Activated naive CD8-positive, alpha-beta T cell (primary cell): ENCODE results near the gene SEC31A.

Experiments used
- H3K27ac Mint-ChIP-seq: one replicate; pipeline ENCODE4 v1.8.0; 2021; ENCODE audit warnings: mixed read lengths
- H3K27me3 Mint-ChIP-seq: one replicate; pipeline ENCODE4 v1.8.0; 2021; ENCODE audit warnings: mixed read lengths
- H3K36me3 Mint-ChIP-seq: one replicate; pipeline ENCODE4 v1.8.0; 2021; ENCODE audit warnings: mixed read lengths
- H3K4me1 Mint-ChIP-seq: one replicate; pipeline ENCODE4 v1.8.0; 2021; ENCODE audit warnings: low read depth, mixed read lengths
- H3K4me3 Mint-ChIP-seq: one replicate; pipeline ENCODE4 v1.8.0; 2021; ENCODE audit warnings: mild to moderate bottlenecking, mixed read lengths
- H3K9me3 Mint-ChIP-seq: one replicate; pipeline ENCODE4 v1.8.0; 2021; ENCODE audit warnings: low read depth, mixed read lengths

The SEC31A gene

GRCh38 chr4:82900411-82901182 lies 9.6 kb upstream of the SEC31A start, which contains the start of gene THAP9:
THAP9 (plus strand) TSS chr4:82900735; CDS start chr4:82900803, 68 bp downstream.
- no peaks in the 10 kb centered on the region for H3K27me3 Mint-ChIP-seq
- H3K4me1 Mint-ChIP-seq = peaks cover 50% of the 10 kb centered on the region
- no peaks in the 10 kb centered on the region for H3K9me3 Mint-ChIP-seq
- H3K27ac Mint-ChIP-seq = no peak within 1 kb of the TSS
- no peak within 1 kb of the TSS for H3K4me3 Mint-ChIP-seq
- peaks cover 3% of the 10 kb centered on the region for H3K36me3 Mint-ChIP-seq

- Mint-ChIP-seq H3K27me3 (no peaks in the 10 kb centered on the region), H3K9me3 (no peaks in the 10 kb centered on the region), H3K36me3 (peaks cover 4% of the 10 kb centered on the region), H3K4me3 (no peak overlapping the region), H3K27ac (no peak overlapping the region), H3K4me1 (peaks cover 47% of the 10 kb centered on the region)
Measured at GRCh38 chr4:82900066-82900410, 9.1 kb upstream of the SEC31A start.

GRCh38 chr4:82899374-82900065 lies 8.6 kb upstream of the SEC31A start:
- no peaks in the 10 kb centered on the region for H3K27me3 Mint-ChIP-seq
- peaks cover 5% of the 10 kb centered on the region for H3K36me3 Mint-ChIP-seq
- no peak overlapping the region for H3K4me3 Mint-ChIP-seq
- peaks cover 44% of the 10 kb centered on the region for H3K4me1 Mint-ChIP-seq
- H3K9me3 Mint-ChIP-seq = no peaks in the 10 kb centered on the region
- no peak overlapping the region for H3K27ac Mint-ChIP-seq

DNA sequence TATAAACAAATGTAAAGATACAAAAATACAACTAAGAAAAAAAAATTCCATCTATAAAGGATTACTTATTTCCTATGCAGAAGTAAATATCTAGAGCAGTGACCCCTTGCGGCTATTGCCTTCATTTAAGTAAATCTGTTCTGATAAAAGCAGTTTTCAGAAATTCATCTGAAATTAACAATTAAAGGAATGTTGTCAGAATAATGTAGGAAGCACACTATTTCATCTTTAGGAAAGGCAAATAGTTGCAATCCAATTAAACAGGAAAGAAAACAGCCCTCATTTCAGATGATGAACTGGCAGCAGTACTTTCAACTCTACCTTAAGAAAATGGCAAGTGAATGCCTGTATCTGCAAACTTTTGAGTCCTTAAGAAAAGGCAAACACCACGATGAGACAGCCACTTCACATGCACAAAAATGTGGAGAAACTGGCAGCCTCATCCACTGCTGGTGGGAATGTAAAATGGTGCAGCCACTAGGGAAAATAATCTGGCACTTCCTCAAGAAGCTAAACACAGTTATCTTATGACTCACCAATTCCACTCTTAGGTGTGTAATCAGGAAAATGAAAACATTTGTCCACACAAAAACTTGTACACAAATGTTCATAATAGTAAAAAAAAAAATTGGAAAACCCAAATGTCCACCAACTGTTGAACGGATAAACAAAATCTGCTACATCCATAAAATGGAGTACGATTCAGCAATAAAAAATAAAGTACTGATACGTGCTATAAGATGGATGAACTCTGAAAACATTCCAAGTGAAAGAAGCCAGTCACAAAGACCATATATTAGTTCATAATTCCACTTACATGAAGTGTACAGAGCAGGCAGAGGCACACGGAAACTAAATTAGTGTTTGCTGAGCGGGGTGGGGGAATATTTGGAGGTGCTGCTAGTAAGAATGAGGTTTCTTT lies 7.6 kb upstream of the SEC31A start:
- Mint-ChIP-seq H3K9me3 (no peaks in the 10 kb centered on the region), H3K27ac (no peak overlapping the region), H3K4me3 (no peak overlapping the region), H3K27me3 (no peaks in the 10 kb centered on the region), H3K36me3 (peaks cover 11% of the 10 kb centered on the region), H3K4me1 (peaks cover 40% of the 10 kb centered on the region)

- H3K9me3 Mint-ChIP-seq = no peaks in the 10 kb centered on the region
- peak overlapping the region; percentile 9 for H3K4me3 Mint-ChIP-seq
- H3K27ac Mint-ChIP-seq = peak overlapping the region; percentile 18
- peaks cover 10% of the 10 kb centered on the region for H3K36me3 Mint-ChIP-seq
- H3K4me1 Mint-ChIP-seq = peaks cover 41% of the 10 kb centered on the region
- no peaks in the 10 kb centered on the region for H3K27me3 Mint-ChIP-seq
Measured at GRCh38 chr4:82896755-82897154, 5.8 kb upstream of the SEC31A start.

- Mint-ChIP-seq H3K9me3 (no peaks in the 10 kb centered on the region), H3K27ac (peak overlapping the region; percentile 4), H3K36me3 (peaks cover 10% of the 10 kb centered on the region), H3K4me1 (peaks cover 51% of the 10 kb centered on the region), H3K4me3 (no peak overlapping the region), H3K27me3 (no peaks in the 10 kb centered on the region)
Measured at GRCh38 chr4:82893942-82894341, 3.0 kb upstream of the SEC31A start.

DNA sequence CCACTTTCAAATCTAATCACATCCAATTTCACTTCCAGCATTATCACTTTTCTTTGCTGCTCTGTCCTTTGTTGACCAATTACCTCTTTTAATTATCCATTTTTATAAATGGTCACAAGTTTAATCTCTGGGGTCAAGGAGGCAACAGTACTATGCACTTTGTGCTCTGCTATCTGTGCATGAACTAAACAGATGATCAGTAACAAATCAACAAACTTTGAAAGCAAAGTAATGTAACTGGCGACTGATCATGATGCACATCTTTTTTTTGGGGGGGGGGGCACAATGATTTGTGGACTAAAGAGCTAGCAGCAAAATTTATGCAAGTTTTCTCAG lies 1.5 kb upstream of the SEC31A start:
- no peaks in the 10 kb centered on the region for H3K9me3 Mint-ChIP-seq
- H3K27ac Mint-ChIP-seq = peak overlapping the region; percentile 95
- H3K4me3 Mint-ChIP-seq = peak overlapping the region; percentile 95
- peaks cover 45% of the 10 kb centered on the region for H3K4me1 Mint-ChIP-seq
- no peaks in the 10 kb centered on the region for H3K27me3 Mint-ChIP-seq
- H3K36me3 Mint-ChIP-seq = peaks cover 11% of the 10 kb centered on the region

- Mint-ChIP-seq H3K36me3 (peaks cover 12% of the 10 kb centered on the region), H3K4me3 (peak overlapping the region; percentile 95), H3K9me3 (no peaks in the 10 kb centered on the region), H3K4me1 (peaks cover 46% of the 10 kb centered on the region), H3K27ac (peak overlapping the region; percentile 95), H3K27me3 (no peaks in the 10 kb centered on the region)
Measured at GRCh38 chr4:82891707-82892466, 934 bp upstream of the SEC31A start.

- Mint-ChIP-seq H3K4me1 (peaks cover 48% of the 10 kb centered on the region), H3K4me3 (peak overlapping the region; percentile 95), H3K36me3 (peaks cover 10% of the 10 kb centered on the region), H3K27me3 (no peaks in the 10 kb centered on the region), H3K27ac (peak overlapping the region; percentile 95), H3K9me3 (no peaks in the 10 kb centered on the region)
Measured at GRCh38 chr4:82890528-82890900, 439 bp downstream of the SEC31A start.

- Mint-ChIP-seq H3K36me3 (peaks cover 9% of the 10 kb centered on the region), H3K4me1 (peaks cover 57% of the 10 kb centered on the region), H3K4me3 (peak overlapping the region; percentile 95), H3K27me3 (no peaks in the 10 kb centered on the region), H3K27ac (peak overlapping the region; percentile 80), H3K9me3 (no peaks in the 10 kb centered on the region)
Measured at GRCh38 chr4:82889287-82889686, 1.7 kb downstream of the SEC31A start.

- peak overlapping the region; percentile 7 for H3K27ac Mint-ChIP-seq
- H3K9me3 Mint-ChIP-seq = no peaks in the 10 kb centered on the region
- H3K27me3 Mint-ChIP-seq = no peaks in the 10 kb centered on the region
- no peak overlapping the region for H3K4me3 Mint-ChIP-seq
- H3K4me1 Mint-ChIP-seq = peaks cover 53% of the 10 kb centered on the region
- H3K36me3 Mint-ChIP-seq = peaks cover 7% of the 10 kb centered on the region
Measured at GRCh38 chr4:82886147-82886942, 4.6 kb downstream of the SEC31A start.

DNA sequence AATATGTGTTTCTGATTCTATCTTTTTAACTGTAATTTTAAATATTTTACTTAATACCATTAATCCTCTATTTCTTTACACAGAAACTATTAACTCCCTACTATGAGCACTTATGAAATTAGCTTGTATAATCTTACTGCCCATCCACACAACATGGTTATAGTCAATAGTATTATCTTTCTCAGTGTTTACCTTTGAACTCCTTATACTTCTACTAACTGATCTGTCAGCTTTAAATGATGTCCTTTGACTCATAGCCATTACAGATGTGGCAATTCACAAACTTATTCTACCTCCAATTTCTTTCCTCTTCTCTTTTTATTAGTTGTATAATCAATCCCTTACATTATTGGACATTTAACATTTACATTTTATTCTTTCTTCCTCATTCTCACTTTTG lies 5.5 kb downstream of the SEC31A start:
- peaks cover 51% of the 10 kb centered on the region for H3K4me1 Mint-ChIP-seq
- H3K4me3 Mint-ChIP-seq = no peak overlapping the region
- H3K27me3 Mint-ChIP-seq = no peaks in the 10 kb centered on the region
- peak overlapping the region; percentile 7 for H3K27ac Mint-ChIP-seq
- no peaks in the 10 kb centered on the region for H3K9me3 Mint-ChIP-seq
- H3K36me3 Mint-ChIP-seq = peaks cover 7% of the 10 kb centered on the region

- H3K36me3 Mint-ChIP-seq = peaks cover 13% of the 10 kb centered on the region
- no peak overlapping the region for H3K4me3 Mint-ChIP-seq
- H3K9me3 Mint-ChIP-seq = no peaks in the 10 kb centered on the region
- no peak overlapping the region for H3K27ac Mint-ChIP-seq
- H3K4me1 Mint-ChIP-seq = peaks cover 29% of the 10 kb centered on the region
- H3K27me3 Mint-ChIP-seq = no peaks in the 10 kb centered on the region
Measured at GRCh38 chr4:82868572-82868971, 22.4 kb downstream of the SEC31A start.
